ENCODE results near the gene LAMA3.

The LAMA3 gene

GRCh38 chr18:23824240-23824639 is 135.0 kb downstream of the LAMA3 start:
- H3K4me3 ChIP-seq (ENCODE audit: low read depth, low read length), result no peak overlapping the region
- TF ChIP-seq, protein P1, sequence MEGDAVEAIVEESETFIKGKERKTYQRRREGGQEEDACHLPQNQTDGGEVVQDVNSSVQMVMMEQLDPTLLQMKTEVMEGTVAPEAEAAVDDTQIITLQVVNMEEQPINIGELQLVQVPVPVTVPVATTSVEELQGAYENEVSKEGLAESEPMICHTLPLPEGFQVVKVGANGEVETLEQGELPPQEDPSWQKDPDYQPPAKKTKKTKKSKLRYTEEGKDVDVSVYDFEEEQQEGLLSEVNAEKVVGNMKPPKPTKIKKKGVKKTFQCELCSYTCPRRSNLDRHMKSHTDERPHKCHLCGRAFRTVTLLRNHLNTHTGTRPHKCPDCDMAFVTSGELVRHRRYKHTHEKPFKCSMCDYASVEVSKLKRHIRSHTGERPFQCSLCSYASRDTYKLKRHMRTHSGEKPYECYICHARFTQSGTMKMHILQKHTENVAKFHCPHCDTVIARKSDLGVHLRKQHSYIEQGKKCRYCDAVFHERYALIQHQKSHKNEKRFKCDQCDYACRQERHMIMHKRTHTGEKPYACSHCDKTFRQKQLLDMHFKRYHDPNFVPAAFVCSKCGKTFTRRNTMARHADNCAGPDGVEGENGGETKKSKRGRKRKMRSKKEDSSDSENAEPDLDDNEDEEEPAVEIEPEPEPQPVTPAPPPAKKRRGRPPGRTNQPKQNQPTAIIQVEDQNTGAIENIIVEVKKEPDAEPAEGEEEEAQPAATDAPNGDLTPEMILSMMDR (IDR thresholded peaks at IDR 0.05; ENCODE audit: borderline replicate concordance, insufficient read depth, low read depth, low read length), result no peak

GRCh38 chr18:23824669-23825068 is 135.4 kb downstream of the LAMA3 start:
- H3K4me3 ChIP-seq (ENCODE audit: low read depth, low read length), result no peak overlapping the region
- TF ChIP-seq, protein P1 (IDR thresholded peaks at IDR 0.05; ENCODE audit: borderline replicate concordance, insufficient read depth, low read depth, low read length), result no peak

DNA sequence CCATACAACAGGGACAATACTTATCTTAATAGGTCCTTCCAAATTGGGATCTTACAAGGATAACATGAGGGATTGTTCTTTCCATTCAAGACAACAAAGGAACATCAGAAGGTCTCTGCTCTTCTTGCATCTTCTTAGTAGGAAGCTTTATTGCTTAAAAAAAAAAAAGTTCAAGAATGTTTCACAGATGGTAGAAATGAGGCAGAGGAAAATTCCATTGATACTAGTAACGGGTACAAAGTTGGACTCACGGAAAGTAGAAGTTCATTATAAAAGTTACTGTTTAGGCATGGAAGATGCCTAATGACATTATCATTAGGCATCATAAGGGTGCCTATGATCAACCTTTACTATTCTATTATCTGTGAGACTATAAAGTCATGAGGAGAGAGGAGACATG is 136.2 kb downstream of the LAMA3 start:
- TF ChIP-seq, protein P1 (IDR thresholded peaks at IDR 0.05; ENCODE audit: borderline replicate concordance, insufficient read depth, low read depth, low read length), result no peak
- no peak overlapping the region for H3K4me3 ChIP-seq (ENCODE audit: low read depth, low read length)

- TF ChIP-seq, protein P1 (IDR thresholded peaks at IDR 0.05; ENCODE audit: borderline replicate concordance, insufficient read depth, low read depth, low read length), result no peak
- no peak overlapping the region for H3K4me3 ChIP-seq (ENCODE audit: low read depth, low read length)
Measured at GRCh38 chr18:23825978-23826405, 136.7 kb downstream of the LAMA3 start.

GRCh38 chr18:23826850-23827620 is 137.8 kb downstream of the LAMA3 start:
- H3K4me3 ChIP-seq (ENCODE audit: low read depth, low read length), result no peak overlapping the region
- TF ChIP-seq, protein P1 (IDR thresholded peaks at IDR 0.05; ENCODE audit: borderline replicate concordance, insufficient read depth, low read depth, low read length), result no peak

GRCh38 chr18:23827681-23828080 is 138.4 kb downstream of the LAMA3 start:
- H3K4me3 ChIP-seq (ENCODE audit: low read depth, low read length), result no peak overlapping the region
- TF ChIP-seq, protein P1 (IDR thresholded peaks at IDR 0.05; ENCODE audit: borderline replicate concordance, insufficient read depth, low read depth, low read length), result no peak

GRCh38 chr18:23828426-23828825 is 139.2 kb downstream of the LAMA3 start:
- H3K4me3 ChIP-seq (ENCODE audit: low read depth, low read length), result no peak overlapping the region
- TF ChIP-seq, protein P1 (IDR thresholded peaks at IDR 0.05; ENCODE audit: borderline replicate concordance, insufficient read depth, low read depth, low read length), result no peak
